Activated T-helper 9 cell treated with anti-CD3 and anti-CD28 coated beads, Interleukin-2, amount 50 U/mL, for 16 hours (primary cell): ENCODE data around the gene FMO3.

Experiments used
- DNase-seq: peaks from one replicate; pipeline ENCODE4 v3.0.0-alpha.2; 2020; ENCODE audit warnings: low read depth

Gene FMO3

GRCh38 chr1:171116676-171117075 is 26.0 kb downstream of the FMO3 start:
- DNase-seq: no peak

- no peak for DNase-seq
Measured at GRCh38 chr1:171117085-171117484, 26.4 kb downstream of the FMO3 start.

- no peak for DNase-seq
Measured at GRCh38 chr1:171119648-171120047, 28.9 kb downstream of the FMO3 start.

GRCh38 chr1:171122299-171122698 is 31.6 kb downstream of the FMO3 start:
- no peak for DNase-seq

GRCh38 chr1:171122893-171123292 is 32.2 kb downstream of the FMO3 start:
- DNase-seq: no peak

GRCh38 chr1:171126504-171126903 is 35.8 kb downstream of the FMO3 start:
- no peak for DNase-seq

GRCh38 chr1:171127099-171127498 is 36.4 kb downstream of the FMO3 start:
- no peak for DNase-seq

GRCh38 chr1:171127501-171127900 is 36.8 kb downstream of the FMO3 start:
- no peak for DNase-seq

- DNase-seq: no peak
Measured at GRCh38 chr1:171128463-171128862, 37.8 kb downstream of the FMO3 start.

GRCh38 chr1:171134204-171134923 is 43.7 kb downstream of the FMO3 start:
- DNase-seq: no peak

- DNase-seq: no peak
Measured at GRCh38 chr1:171137580-171137979, 46.9 kb downstream of the FMO3 start.

- no peak for DNase-seq
Measured at GRCh38 chr1:171138980-171139379, 48.3 kb downstream of the FMO3 start.

- DNase-seq: no peak
Measured at GRCh38 chr1:171139890-171140289, 49.2 kb downstream of the FMO3 start.

GRCh38 chr1:171140401-171140800 is 49.7 kb downstream of the FMO3 start:
- no peak for DNase-seq

GRCh38 chr1:171140956-171141687 is 50.4 kb downstream of the FMO3 start:
- DNase-seq: no peak

GRCh38 chr1:171141688-171142415 is 51.1 kb downstream of the FMO3 start:
- no peak for DNase-seq

GRCh38 chr1:171142416-171143385 is 52.0 kb downstream of the FMO3 start:
- no peak for DNase-seq

- DNase-seq: no peak
Measured at GRCh38 chr1:171150156-171150555, 59.5 kb downstream of the FMO3 start.

- no peak for DNase-seq
Measured at GRCh38 chr1:171152549-171152948, 61.8 kb downstream of the FMO3 start.

- DNase-seq: no peak
Measured at GRCh38 chr1:171155484-171155883, 64.8 kb downstream of the FMO3 start.

GRCh38 chr1:171158096-171158495 is 67.4 kb downstream of the FMO3 start:
- no peak for DNase-seq

GRCh38 chr1:171158551-171158950 is 67.8 kb downstream of the FMO3 start:
- no peak for DNase-seq
